GM21367 (cell line): ENCODE data around the gene KCNK7.
"Not testable (repeated sequence)": the region's sequence is repeated elsewhere in the genome, so short reads cannot be mapped to it uniquely, and the experiment has no call there.

ENCODE experiments used
- ATAC-seq: cut with Tn5 transposase; IDR thresholded peaks from one replicate; pipeline ENCODE4 v1.9.1; 2021; ENCODE audit not compliant: unreplicated experiment

Gene KCNK7

DNA sequence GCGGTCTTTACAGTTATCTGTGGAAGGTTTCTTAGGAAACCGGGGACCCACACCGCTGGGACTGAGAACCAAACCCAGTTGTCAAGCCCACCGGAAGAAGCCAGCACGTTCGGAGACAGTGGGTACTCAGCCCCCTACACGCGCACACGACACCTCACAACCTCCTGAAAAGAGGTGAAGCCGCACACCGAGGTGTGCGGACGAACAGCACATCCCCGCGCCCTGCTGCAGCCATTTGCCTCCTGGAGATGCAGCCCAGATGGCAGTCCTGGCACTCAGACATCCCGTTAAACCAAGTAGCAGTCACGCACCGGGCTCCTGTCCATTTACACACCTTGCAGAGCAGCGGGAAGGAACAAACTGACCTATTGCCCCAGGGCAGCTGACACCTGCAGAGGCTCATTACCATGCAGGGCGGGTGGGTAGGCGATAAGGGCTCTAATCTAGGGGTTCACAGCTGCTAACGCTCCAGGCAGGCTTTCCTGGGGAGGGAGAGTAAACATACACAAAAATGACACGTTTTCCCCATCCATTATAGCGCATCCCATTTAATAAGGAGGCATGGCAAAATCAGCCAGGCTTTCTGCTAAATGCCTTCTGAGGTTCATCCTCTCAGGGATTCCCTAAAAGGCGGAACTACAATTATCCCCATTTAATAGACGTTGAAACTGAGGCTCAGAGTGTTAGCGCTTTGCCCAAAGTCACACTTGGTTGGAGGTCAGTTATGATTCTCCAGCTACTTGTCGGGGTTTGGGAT, 20.6 kb downstream of the KCNK7 start:
- no peak for ATAC-seq

DNA sequence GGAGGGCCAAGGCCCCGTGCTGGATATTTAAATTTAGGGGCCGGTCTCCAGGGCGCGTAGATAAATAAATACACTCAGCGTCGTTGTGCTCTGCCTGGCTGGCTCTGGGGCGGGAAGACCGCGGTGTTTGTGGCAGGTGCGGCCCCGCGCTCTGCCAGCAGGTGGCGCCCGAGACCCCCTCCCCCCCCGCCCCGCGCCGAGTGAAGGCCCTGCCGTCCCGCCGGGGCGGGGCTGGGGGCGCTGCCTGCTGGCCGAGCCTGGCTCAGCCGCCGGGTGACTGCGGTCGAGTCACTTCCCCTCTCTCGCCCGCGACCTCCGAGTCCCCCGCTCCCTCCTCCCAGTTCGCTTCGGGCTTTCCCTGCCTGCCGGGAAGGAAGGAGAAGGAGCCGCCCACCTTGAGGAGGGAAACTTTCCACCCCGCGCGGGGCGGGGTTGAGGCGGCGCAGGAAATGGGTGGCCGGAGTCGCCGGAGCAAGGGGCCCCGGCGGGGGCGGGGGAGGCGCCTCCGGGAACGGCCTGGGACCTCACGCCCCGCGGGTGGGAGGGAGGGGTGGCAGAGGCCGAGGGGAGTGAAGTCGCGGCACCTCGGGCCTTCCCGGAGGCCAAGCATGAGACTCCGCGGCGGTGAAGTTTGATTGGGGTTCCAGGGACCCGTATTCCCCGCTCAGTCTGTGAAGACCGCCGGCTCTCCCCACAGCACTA, 21.3 kb downstream of the KCNK7 start:
- ATAC-seq, result no peak

DNA sequence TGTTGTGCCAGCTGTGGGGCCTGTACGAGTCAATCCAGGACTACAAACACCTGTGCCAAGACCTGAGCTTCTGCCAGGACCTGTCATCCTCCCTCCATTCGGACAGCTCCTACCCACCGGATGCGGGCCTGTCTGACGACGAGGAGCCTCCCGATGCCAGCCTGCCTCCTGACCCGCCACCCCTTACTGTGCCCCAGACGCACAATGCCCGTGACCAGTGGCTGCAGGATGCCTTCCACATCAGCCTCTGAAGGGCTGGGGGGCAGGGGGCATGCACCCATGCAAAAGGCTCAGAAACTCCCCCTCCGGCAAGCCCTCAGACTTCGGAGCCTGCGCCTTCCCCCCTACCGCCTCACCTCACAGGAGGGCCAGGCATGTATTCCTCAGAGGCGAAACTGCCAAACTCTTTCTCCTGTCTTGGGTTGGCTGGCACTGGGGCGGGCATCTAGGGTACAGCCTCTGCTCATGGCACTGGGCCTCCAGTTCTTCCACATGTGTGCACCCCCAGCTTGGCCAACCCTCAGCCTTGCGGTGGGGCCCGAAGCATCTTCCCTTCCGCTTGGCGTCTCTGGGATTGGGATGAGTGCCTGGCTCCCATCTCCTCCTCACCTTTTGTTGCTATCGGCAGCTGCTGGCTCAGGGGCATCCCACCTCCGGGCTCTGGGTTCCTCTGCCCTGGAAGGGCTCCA, 22.1 kb downstream of the KCNK7 start:
- ATAC-seq, result no peak

DNA sequence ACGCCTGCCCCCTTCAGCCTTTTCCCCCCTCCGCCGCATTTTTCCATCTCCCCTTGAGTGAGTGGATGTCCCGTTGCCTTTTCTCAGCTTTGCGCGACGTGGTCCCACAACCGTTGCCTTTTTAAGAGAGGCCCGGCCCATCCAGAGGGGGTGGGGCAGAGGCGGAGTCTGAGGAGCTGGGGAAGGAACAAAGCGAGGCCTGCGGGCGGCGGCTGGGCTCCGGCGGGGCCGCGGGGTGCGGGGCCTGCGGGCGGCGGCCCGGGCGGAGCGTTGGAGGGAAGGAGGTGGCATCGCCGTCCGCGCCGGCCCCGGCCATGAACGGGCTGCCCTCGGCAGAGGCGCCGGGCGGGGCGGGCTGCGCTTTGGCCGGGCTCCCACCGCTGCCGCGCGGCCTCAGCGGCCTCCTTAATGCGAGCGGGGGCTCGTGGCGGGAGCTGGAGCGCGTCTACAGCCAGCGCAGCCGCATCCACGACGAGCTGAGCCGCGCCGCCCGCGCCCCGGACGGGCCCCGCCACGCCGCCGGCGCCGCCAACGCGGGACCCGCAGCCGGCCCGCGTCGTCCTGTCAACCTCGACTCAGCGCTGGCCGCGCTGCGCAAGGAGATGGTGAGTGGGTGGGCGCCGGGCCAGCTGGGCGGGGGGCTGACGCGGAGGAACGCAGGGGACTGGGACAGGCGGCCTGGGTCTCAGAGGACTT, 23.1 kb downstream of the KCNK7 start, which contains the start of gene FAM89B:
Gene FAM89B (plus strand): TSS at position 183 of the 696 bp plus-strand sequence. CDS start 132 bp downstream, at position 315.
- ATAC-seq, result no peak

DNA sequence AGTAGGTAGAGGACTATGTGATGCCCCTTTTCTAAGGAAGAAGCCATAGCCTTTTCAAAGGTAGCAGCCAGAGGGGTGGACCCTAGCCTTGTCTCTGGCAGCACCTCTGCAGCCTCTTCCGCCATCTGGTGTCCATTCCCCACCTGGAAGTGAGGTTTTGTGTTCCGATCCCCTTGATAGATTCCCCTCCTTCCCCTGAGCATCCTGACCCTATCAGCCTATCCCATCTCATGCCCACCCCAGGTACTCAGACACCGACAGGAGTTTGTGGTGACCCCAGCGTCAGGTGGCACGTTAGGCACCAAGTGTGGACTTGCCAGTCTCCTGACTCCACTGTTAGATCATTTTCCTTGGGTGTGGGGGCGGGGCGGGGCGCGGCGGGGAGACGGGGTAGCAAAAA, 23.7 kb downstream of the KCNK7 start:
- ATAC-seq, result no peak

DNA sequence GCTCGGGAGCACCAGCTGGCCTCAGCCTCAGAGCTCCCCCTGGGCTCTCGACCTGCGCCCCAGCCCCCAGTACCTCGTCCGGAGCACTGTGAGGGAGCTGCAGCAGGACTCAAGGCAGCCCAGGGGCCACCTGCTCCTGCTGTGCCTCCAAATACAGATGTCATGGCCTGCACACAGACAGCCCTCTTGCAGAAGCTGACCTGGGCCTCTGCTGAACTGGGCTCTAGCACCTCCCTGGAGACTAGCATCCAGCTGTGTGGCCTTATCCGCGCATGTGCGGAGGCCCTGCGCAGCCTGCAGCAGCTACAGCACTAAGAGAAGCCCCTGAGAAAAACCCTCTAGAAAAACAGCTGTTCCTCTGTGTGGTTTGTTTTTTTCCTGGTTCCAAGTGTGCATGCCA, 24.2 kb downstream of the KCNK7 start:
- no peak for ATAC-seq

DNA sequence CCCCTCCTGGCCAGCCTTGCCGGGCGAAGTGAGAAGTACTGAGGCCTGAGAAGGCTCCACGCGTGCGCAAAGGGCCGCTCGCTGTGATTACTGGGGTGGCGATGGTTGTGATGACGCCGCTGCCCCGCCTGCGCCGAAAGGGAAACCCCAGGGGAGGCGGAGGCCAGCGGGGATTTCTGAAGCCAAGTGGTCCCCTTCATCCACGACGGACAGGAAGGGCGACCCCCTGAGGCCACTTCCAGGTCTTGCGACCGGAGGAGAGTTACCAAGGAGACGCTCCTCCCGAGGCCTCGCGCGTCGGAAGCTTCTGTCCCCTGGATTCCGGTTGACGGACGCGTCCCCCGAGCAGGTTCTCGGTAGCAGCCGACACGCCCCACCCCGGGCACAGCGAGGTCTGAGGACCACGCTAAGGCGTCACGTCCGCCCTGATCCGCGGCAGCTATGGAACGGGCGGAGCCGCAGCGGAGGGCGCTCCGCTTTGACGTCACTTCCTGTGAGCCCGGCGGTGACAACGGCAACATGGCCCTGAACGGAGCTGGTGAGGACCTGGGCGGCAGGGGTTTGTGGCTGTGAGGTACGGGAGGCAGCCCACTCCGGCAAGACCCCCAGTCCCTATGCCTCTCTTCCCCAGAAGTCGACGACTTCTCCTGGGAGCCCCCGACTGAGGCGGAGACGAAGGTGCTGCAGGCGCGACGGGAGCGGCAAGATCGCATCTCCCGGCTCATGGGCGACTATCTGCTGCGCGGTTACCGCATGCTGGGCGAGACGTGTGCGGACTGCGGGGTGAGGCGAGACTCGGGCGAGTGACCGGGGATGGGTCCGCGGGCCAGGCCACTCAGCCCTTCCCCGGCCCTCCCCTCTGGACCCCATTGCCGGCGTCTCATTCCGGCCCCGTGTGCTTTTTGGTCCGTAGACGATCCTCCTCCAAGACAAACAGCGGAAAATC, 25.4 kb downstream of the KCNK7 start, which contains the start of gene ZNRD2:
Gene ZNRD2 (plus strand): TSS at position 505 of the 946 bp plus-strand sequence. CDS start 15 bp downstream, at position 520.
- peak; percentile 43 for ATAC-seq

DNA sequence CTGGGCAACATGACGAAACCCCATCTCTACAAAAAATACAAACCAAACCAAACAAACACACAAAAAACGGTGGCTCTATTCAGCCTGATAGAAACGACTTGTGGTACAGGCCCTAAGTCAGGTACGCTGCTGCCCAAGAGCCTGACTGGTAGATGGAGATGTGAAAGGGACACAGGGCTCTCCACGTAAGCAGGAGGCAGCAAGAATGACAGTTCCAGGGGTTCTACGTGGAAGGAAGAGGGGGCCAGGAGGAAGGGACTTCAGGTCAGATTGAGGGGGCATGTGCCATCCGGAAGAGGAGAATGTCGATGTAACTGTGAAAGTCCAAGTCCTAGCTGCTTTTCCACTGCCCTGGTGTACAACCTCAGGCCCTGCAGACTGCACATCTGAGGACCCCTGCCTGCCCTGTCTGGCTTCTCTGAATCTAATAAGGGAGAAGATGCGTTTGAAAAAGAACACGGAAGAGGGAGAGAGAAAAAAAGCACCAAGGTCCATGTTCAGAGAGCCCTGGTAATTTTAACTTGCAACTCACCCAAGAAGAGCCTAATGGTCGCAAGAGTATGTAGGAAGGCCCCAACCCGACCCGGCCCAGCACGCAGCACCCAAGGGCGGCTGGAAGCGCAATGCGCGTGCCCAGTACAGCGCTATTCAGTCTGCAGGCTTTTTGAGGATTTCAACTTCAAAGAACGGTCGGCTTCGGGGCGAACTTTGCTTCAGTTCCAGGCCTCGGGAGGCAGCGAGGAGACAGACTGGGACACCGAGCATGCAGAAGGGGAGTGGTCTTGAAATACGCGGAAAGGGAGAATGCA, 26.2 kb downstream of the KCNK7 start:
- no peak for ATAC-seq

DNA sequence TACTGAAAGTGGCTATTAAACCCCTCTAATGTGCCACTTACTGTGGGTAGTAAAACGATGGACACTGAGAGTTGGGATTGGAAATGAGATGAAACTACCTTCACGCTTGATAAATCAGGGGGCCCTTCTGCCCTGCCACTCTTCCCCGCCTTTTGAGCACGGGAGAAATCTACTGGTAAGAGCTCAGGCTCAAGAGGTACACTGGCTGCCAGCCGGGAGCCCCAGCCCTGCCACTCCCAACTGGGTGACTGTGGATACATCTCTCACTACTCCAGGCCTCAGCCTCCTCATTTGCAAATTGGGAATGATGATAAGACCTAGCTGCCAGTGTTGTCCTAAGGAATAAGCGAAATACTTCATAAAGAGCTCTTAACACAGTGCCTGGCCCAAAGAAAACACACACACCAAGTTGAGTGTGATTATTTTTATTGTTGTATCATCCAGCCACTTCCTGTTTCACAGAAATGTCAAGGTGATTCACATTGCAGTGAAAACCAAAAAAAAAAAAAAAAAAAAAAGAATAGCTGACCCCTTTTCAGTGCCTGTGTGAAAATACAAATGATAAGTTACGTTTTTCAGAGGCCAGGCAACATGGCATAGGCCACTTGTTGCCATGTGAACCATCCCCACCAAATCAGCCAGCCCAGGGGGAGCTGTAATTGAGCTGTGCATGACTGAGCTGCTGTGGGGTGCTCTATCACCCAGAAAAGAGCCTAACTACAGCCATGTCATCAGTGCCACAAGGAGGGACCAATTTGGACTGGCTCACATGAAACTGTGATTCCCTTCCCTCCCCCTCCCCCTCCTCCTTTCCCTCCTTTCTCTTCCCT, 29.8 kb downstream of the KCNK7 start:
- ATAC-seq, result no peak

DNA sequence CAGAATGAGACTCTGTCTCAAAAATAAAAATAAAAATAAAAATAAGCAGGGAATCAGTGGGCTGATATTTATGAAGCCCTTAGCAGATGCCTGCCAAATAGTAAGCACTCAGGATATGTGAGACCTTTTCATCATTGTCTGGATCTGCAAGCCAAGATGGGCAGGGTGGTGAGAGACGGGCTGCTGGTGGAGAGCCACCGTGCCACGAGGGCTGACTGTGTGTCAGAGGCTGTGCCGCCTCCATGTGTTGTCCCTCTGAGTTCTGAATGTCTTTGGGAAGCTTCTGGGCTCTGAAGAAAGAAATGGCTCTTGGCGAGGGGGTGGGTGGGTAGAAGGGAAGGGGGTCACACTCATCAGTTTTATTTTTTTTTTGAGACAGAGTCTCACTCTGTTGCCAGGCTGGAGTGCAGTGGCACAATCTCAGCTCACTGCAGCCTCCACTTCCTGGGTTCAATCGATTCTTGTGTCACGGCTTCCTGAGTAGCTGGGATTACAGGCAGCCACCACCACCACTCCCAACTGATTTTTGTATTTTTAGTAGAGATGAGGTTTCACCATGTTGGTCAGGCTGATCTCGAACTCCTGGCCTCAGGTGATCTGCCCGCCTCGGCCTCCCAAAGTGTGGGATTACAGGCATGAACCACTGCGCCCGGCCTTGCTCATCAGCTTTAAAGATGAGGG, 30.6 kb downstream of the KCNK7 start:
- not testable (repeated sequence) for ATAC-seq

DNA sequence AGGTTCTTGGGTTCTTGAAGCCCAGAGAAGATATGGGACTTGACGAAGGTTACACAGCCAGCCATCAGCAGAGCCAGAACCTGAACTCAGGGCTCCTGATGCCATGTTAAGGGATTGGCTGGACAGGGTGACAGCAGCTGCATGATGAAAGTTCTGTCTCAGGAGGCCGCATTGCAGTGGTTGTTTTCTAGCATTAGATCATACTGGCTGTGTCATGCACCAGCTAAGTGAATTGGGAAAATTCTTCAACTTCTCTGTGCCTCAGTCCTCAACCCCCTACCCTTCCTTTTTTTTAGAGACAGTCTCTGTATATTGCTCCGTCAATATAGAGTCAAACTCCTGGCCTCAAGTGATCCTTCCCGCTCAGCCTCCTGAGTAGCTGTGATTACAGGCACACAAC, 32.0 kb downstream of the KCNK7 start:
- no peak for ATAC-seq

DNA sequence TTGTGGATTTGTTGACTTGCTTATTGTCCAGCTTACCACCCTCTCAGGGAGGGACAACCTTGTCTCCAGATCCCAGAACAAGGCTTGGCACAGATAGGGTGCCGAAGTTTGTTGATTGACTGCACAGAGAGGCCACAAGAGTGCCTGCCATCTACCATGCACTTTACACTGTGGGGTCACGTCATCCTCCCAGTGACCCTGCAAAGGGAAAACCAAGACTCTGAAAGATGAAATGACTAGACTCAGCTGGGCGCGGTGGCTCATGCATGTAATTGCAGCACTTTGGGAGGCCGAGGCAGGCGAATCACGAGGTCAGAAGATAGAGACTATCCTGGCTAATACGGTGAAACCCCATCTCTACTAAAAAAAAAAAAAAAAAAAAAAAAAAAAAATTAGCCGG, 32.8 kb downstream of the KCNK7 start:
- ATAC-seq, result no peak

DNA sequence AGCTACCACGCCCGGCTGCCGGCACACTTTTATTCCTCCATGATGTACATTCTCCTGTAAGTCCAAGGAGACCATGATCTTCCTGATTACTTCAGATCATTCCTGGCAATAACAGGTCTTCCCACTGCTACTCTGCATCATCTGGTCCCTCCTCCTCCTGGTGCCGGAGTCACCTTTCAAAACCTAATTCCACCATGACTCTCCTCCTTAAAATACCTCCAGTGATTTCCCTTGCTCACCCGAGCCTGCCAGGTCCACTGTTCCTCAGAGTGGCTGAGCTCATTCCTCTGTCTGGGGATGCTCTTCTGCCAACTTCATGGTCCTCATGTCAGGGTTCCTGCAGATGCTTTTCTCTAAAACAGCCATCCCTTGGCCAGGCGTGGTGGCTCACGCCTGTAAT, 33.6 kb downstream of the KCNK7 start:
- ATAC-seq, result no peak

DNA sequence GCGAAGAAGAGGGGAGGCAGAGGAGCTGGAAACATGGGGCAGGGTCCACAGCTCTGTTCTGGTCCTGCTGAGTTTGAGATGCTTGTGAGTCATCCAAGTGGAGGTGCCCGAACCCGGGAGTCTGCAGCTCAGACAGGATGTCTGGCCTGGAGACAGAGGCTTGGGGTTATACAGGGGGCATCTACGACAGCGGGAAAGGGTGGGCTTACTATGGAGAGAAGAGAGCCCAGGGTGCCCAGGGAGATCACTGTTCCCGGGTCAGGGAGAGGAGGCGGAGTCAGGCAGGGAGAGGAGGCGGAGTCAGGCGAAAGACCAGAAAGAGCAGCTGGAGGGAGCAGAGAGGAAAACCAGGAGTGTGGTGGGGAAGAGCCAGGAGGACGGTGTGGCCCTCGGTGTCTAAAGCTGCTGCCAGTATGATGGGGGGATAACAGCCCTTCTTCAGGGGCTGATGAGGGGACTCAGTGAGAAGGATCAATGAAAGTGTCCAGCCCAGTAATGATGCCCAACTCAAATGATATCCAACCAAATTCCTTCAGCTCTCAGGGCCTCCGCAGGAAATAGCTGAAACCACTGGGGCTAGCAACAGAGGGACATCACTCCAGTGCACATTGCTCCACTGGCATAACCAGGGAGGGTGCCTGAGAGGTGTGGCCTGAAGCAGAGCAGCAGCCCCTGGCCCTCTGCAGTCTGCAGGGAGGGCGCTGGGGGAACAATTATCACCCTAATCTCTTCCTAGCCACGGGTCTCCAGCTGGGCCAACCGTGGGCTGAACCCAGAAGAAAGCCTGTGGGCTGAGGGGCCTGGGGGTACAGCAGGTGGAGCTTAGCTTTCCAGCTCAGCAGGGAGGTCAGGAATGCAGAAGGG, 34.8 kb downstream of the KCNK7 start:
- no peak for ATAC-seq

DNA sequence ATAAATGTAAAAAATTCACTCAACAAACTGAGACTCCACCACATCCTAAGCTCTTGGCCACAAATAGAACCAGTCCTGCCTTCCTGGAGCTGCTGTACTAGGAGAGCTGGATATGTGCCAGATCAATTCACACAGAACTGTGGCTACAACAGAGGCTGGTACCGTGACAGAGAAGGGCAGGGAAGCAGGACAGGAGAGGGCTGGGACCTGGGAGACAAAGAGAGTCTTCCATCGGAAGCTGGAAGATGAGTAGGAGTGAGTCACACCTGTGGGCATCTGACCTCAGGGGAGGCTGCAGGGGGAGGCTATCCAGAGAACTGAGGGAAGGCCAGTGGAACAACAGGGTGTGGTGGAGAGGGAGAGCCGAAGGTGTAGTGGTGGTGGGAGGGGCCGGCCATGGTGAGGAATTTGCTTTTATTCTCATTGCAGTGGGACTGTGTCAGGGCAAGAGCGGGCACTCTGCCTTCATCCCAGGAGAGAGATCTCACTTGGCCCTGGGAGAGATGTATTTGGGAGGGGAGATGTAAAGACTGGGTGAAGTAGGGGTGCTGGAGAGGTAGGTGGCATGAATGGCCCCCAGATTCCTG, 35.6 kb downstream of the KCNK7 start:
- no peak for ATAC-seq

DNA sequence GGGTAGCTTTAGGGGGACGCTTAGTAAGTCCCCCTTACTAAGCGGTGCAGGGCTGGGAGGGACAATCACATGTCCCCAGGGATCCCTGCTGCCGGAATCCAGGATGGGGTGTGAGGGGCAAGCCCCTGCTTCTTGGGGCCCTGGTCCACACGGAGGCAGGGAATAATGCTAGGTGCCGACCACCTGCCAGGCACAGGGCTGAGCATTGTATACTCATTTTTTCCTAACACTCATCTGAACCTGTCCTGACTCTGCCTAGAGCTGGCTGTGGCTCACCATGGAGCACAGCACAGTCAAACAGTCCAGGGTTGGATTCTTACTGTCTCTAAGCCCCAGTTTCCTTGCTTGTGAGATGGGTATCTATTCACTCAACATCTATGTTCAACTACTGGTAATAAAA, 36.1 kb downstream of the KCNK7 start:
- no peak for ATAC-seq
